ENCODE results near the gene ASCC1.
"Not testable (repeated sequence)": the region's sequence is repeated elsewhere in the genome, so short reads cannot be mapped to it uniquely, and the experiment has no call there.

Gene ASCC1

DNA sequence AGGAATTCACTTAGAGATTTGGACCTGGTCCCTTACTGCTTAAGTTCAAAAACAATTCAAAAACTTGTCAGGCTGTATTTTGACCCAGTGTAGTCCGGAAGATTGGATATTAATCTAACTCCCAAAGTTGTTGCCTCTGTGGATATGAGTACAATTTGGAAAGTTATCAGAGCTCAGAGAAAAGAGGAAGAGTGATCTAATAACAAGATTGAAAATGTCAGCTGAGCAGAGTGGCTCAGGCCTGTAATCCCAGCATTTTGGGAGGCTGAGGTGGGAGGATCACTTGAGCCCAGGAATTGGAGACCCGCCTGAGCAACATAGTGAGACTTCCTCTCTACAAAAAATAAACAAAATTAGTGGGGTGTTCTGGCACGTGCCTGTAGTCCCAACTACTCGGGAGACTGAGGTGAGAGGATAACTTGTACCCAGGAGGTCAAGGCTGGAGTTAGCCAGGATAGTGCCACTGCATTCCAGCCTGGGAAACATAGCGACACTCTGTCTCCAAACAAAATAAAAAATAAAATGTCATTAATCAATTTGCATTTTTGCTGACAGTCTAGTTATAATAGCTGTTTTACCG is 3.2 kb upstream of the ASCC1 start:
- no peak for DNase-seq

DNA sequence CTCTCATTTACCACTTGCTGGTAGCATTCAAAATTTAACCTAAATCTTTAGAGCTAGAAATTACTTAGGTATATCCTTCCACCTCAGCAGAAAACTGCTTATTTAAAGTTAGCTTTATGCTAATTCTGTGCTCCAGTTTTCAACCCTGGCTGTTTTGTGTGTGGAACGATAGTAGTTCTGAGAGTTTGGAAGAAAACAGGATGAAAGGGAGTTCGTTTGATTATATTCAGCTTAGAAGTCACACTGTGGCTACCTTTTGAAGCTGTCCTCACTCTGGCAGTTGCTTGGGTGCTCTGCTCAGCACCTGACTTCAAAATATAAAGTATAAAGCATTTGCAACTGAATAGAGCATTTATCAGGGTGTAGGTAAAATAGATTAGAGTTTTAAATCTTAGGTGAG is 2.6 kb upstream of the ASCC1 start:
- no peak for DNase-seq

DNA sequence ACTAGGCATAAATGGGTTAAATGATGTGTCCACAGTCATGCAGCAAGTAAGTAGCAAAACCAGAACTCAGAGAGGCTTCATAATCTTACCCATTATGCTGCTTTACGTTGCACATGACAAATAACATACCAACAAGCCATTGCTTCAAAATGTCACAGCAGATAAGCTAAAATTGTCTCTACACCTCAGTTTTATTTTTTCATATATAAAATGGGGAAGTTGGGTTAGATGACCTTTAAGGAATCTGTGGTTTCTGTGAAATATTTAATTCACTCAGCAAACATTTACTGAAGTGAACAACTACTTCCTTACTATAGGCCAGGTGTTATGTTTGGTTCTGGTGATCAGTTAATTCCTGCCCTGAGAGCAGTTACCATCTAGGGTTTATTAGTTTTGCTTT is 2.2 kb upstream of the ASCC1 start:
- no peak for DNase-seq

DNA sequence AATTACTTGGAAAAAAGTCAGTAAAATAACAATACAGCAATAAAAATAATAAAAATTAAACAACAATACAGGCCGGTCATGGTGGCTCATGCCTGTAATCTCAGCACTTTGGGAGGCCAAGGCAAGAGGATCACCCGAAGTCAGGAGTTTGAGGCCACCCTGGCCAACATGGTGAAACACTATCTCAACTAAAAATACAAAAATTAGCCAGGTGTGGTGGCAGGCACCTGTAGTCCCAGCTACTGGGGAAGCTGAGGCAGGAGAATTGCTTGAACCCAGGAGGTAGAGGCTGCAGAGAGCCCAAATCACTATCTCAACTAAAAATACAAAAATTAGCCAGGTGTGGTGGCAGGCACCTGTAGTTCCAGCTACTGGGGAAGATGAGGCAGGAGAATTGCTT is 4.2 kb downstream of the ASCC1 start:
- not testable (repeated sequence) for DNase-seq

DNA sequence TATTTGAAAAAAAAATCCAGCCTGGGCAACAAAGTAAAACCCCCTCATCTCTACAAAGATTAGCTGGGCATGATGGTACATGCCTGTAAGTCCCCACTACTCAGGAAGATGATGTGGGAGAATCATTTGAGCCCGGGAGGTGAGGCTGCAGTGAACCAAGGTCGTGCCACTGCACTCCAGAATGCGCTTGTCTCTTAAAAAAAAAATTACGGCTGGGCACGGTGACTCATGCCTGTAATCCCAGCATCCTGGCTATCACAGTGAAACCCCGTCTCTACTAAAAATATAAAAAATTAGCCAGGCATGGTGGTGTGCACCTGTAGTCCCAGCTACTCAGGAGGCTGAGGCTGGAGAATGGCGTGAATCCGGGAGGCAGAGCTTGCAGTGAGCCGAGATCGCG is 4.7 kb downstream of the ASCC1 start:
- not testable (repeated sequence) for DNase-seq

DNA sequence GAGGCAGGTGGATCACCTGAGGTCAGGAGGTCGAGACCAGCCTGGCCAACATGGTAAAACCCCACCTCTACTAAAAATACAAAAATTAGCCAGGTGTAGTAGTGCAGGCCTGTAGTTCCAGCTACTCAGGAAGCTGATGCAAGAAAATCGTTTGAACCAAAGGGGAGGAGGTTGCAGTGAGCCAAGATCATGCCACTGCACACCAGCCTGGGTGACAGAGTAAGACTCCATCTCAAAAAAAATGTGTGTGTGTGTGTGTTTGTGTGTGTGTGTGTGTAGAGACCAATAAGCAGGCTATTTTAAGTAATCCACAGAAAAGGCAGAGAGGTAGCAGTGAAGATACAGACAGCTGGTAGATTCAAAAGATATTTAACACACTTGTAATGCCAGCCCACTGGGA is 7.5 kb downstream of the ASCC1 start:
- DNase-seq: not testable (repeated sequence)

DNA sequence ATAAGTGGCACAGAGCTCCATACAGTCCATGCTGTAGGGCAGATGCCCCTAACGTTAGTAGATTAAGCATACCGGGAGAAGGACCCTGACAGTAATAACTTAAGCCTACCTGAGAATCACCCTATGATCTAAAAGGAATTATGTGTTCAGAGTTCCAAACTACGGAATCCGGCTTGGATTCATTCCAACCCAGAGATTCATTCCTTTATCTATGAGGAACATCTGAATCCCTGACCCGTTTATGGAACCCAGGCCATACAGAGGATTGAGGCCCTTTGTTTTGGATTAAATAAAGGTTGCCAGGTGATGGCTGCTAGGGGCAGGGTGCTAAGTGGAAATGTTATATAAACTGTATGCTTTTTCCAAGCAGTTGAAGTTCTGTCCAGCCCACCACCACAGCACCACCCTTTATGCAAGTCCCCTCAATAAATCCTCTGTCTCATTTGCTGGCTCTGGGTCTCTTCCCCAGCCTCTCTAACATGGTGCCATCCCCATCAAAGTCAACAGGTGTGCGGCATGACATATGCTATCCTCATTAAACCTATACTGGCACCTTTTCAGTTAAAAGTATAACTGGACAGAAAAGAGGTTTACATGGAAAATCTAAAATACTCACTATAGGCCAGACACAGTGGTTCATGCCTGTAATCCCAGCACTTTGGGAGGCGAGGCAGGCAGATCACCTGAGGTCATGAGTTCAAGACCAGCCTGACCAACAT is 9.4 kb downstream of the ASCC1 start:
- no peak for DNase-seq

DNA sequence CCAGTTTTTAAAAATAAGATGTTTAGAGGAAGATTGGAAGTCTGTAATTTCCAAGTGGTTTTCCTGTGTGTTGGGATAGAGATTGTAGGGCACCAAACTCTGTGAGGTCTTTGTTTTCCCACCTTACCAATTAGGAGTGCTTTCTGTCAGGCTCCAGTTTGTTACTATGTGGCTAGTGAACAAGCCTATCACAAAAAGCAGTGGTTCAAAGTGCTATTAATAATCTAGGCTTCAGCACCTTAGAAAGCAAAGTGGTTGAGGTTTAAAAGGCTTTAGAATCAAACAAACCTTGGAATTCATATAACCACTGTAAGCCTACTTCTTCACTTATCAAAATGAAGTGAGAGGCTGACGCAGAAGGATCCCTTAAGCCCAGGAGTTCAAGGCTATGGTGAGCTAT is 11.4 kb downstream of the ASCC1 start:
- no peak for DNase-seq

DNA sequence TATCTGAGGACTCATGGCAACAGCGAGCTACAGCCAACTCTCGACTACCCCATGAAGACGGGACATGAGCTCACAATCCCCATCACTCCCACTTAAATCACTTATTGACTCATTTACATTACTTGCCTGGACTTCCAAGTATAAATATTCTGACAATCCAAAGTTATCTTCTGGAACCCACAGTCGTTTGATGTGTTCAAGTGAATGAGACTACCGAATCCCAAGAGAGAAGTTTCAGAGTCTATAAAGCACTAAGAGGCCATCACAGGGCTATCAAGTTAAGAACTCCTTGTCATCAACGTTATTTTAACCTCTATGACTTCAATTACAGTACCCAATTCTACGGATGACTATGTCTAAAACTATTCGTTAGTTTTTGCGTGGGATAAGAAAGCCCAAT is 11.8 kb downstream of the ASCC1 start:
- DNase-seq: no peak

DNA sequence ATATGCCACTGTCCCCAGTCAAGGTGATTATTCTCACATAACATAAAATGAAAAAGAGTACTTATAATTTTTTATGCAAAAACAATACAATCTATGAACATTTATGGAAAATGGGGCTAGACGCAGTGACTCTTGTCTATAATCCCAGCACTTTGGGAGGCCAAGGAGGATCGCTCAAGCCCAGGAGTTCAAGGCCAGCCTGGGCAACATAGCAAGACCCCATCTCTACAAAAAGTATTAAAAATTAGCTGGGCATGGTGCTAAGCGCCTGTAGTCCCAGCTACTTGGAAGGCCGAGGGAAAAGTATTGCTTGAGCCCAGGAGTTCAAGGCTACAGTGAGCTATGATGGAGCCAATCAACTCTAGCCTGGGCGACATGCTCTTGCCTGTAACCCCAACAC is 14.8 kb downstream of the ASCC1 start:
- DNase-seq: no peak

DNA sequence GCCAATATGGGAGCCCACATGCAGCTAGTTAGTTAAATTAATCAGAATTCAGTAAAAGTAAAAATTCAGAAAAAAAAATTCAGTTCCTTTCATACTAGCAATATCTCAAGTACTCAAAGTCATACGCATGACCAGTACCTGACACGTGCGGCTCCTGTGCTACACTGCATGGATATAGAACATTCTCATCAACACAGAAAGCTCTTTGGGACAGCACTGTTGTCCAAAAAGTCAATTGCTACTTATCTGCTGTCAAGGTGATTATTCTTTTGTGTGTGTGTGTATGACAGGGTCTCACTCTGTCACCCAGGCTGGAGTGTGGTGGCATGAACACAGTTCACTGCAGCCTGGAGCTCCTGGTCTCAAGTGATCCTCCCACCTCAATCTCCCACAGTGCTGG is 15.2 kb downstream of the ASCC1 start:
- DNase-seq: no peak

DNA sequence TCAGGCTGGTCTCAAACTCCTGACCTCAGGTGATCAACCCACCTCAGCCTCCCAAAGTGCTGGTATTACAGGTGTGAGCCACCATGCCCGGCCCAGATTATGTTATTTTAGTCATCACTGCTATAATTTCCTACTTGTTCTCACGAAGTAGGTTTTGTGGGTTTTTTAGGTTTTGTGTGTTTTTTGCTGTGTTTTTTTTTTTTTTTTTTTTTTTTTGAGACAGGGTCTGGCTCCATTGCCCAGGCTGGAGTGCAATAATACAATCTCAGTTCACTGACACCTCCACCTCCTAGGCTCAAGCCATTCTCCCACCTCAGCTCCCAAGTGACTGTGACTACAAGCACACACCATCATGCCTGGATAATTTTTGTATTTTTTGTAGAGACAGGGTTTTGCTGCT is 21.1 kb downstream of the ASCC1 start:
- no peak for DNase-seq

DNA sequence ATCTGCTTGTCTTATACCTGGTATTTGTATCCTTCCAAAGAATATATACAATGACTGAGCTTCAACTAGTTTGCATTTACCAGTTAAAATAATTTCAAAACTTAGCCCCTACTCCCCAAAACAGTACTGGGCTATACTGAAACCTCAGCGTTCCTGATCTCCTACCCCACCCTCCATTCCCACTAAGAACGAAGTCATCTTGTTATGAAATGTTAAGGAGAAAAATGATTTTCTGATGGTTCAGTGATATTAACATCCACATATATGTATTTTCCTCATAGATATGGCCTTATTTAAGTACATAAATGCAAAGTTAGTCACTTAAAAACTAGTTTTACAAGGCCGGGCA is 29.1 kb downstream of the ASCC1 start:
- DNase-seq: no peak

DNA sequence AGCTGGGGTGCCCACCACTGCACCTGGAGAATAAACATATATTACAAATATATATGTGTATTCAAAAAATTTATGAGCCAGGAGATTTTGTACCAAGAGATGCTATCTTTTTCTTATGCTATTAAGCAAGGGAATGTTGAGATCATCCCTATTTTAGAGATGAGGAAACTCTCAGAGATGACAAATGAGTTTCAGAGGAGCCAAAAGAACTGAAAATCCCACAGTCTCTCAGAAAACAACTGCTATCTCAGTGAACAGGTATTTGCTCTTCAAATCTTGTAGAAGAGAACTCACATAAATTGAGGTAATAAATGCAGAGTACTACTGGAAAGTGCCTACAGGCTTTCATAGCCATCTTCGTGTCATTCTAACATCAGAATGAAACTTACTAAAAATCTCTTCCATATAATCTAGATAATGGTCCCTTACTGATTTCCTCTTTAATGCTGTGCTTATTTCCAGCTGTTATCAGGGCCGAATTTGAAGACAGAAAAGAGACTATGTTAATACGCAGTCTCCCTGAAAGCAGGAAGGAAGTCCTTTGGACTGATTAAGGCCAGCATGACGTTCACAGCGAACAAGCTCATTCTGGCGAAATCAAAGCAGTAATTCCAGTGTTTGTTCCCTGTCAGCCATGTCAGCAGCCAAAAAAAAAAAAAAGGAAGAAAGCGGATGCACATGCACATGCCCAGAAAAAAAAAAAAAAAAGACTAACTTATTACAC is 29.7 kb downstream of the ASCC1 start:
- no peak for DNase-seq

DNA sequence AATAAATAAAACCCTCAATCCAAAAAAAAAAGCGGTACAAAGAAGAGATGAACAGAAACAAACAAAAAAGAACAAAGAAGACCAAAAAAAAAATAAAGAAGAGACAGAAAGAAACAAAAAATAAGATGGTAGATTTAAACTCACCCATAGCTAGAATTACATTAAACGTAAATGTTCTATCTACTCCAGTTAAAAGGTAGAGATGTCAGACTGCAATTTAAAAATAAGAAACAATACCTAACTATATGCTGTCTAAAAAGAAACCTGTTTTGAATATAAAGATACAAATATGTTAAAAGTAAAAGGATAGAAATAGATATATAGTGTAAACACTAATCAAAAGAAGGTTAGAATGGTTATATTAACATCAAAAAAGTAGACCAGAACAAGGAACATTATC is 31.9 kb downstream of the ASCC1 start:
- DNase-seq: no peak

DNA sequence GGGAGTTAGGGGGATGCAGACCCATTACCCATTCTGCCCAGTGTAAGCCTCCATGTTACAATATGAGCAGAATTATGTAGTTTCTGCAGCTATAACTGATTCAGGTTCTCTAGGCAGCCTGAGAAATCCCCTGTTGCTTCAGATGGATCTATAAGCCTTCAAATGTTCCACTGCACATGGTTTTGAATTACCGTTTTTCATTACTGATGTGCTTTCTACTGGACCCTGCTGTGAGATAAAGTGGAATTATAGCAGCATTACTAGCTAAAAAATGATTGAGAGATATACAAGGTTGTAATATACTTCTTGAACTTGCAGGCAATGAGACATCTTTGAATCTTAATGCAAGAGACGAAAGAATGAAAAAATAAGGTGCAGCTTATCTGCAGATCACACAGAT is 38.6 kb downstream of the ASCC1 start:
- no peak for DNase-seq

DNA sequence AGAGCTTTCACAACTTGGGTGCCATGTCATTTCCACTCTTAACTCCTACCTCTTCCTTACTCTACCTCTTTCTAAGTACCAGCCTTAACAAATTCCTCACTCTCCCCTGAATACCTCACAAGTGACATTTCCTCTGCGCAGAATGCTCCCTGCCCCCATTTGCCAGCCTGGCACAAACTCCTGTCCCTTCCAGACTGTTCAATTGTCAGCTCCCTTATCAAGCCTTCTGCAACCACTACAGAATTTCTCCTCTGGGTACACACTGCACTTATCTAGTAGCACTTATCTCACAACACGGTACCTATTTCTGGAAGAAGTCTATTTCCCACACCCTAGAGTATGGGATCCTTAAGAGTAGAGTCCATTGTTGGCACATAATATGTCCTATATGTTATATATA is 39.4 kb downstream of the ASCC1 start:
- no peak for DNase-seq

DNA sequence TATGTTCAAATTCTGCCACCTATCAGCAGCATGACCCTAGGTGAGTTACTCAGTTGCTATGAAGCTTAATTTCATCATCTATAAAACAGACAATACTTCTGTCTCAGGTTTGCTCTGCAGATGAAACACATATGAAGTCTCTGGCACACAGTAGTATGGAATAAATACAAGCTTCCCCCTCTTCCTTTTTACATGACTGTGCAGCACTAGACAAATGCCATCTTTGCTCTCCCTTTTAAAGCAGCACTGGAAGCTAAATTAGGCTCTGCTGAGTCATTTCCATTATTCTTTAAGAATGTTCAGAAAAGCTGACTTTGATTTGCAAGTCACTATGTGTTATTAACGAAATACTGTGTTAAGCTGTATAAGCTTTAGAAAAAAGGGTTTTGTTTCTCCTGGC is 40.9 kb downstream of the ASCC1 start:
- no peak for DNase-seq

DNA sequence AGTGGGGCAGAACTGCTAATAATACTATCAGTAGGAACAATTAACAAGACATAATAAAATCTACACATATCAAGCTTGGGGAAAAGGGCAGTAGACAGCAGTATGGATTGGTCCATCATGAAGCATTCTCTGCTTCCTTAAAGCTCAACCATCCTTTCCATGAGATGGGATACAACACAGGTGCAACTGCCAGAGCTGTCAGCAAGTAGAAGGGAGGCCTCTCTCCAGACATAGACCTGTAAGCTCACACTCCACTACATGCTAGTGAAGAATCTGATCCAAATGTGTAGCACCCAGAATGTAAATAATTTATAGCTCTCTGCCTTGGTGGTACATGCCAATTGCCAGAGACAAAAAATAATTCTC is 41.8 kb downstream of the ASCC1 start:
- no peak for DNase-seq

DNA sequence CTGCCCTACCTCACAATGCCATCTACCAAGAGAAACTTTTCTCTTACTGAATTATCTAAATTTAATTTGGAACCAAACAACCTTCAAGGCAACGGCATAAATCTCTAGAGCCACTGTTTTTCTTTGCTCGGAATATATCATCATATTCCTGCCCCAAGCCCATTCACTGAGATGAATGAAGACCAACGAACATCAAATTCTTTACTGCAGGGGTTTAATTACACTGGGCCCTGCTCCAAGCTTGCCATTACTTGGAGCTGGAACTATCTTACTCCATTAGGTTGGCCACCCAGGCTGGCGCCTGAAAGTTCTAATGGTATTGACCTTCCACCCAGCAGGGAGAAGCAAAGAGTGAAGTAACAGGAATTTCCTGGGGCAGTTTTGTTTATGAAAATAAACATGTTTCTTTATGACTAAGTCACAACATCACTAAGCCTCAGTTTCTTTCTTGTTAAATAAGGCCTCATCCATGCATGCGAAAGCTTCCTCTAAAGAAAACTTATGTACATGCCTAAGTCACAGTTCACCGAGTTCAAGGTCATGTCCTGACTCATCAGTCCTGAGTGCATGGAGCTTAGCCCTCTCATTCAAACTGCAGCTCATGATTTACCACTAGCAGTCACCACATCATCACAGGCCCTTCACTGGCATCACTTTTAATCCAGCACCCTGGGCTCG is 42.3 kb downstream of the ASCC1 start:
- no peak for DNase-seq

DNA sequence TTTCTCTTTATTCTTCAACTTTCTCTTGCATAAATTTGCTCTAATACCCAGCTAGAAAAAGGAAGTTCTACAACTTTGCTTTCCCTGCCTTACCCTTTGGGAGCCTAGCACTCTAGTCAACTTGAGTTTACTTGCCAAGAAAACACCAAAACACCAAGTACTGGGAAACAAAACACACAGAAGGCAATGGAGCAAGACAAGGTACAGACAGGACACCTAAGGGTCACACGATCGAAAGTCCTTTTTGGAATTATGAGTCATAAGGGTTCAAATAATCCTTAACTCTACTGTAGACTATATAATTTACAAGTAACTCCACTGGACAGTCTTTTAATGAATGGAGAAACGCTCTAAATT is 42.8 kb downstream of the ASCC1 start:
- no peak for DNase-seq

DNA sequence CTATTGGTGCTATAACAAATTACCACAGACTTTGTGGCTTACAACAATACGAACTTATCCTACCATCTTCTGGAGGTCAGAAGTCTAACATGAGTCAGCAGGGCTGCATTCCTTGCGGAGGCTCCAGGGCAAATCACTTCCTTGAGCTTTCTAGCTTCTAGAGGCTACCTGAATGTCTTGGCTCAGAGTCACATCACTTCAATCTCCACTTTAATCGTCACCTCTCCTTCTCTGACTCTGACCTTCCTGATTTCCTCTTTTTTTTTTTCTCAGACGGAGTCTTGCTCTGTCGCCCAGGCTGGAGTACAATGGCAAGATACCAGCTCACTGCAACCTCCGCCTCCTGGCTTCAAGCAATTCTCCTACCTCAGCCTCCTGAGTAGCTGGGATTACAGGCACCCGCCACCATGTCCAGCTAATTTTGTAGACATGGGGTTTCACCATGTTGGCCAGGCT is 44.9 kb downstream of the ASCC1 start:
- no peak for DNase-seq

DNA sequence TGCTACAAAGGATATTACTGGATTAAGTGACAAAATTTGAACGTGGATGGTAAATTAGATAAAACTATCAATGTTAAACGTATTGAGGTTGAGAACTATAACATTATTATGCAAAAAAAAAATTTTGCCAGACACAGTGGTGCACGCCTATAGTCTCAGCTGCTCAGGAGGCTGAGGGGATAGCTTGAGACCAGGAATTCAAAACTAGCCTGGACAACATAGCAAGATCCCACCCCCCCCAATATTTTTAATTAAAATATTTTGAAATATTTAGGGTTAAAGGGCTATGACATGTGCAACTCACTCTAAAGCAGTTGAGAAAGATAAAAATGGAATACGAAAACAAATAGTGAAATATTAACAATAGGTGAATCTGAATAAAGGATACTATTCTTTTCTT is 45.3 kb downstream of the ASCC1 start:
- no peak for DNase-seq

DNA sequence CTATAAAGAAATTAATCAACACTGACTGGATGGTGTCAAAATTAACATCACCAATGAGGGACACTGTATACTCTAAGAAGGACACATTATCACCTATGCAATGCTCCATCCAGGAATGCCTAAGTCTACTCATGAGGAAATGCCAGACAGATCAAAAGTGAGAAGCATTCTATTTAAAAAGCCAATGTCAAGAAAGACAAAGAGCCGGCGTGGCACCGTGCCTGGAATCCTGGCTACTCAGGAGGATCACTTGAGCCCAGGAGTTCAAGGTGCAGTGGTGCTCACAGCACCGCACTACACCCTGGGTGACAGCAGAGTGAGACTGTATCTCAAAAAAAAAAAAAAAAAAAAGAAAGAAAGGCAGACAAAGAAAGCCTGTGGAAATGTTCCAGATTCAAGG is 45.8 kb downstream of the ASCC1 start:
- no peak for DNase-seq
